SK-N-SH (cell line): ENCODE data around the gene LUC7L3.

Experiments
- CTCF ChIP-seq: fragments of 200-600 bp; sonication (generic); IDR thresholded peaks from 2 replicates; pipeline ENCODE4 v1.6.1; 2017; ENCODE audit warnings: antibody characterized with exemption, mild to moderate bottlenecking, moderate library complexity
- ELF1 ChIP-seq: IDR thresholded peaks from 2 replicates; pipeline ENCODE4 v1.4.0; 2012
- EP300 ChIP-seq, 2 experiments: IDR thresholded peaks; 2 replicates each; pipeline versions ENCODE4 v1.4.0 to v1.6.1; 2012; ENCODE audit warnings: borderline replicate concordance in 1 of 2, low read depth in 1 of 2, low read length in 1 of 2

GRCh38 chr17:50672071-50672470 is 47.3 kb upstream of the LUC7L3 start:
- TF ChIP-seq CTCF (no peak), ELF1 (no peak), EP300 (IDR thresholded peaks at IDR 0.05; ENCODE audit: borderline replicate concordance in 1 of 2, low read depth in 1 of 2, low read length in 1 of 2) (no peak)
